GM12878 (cell line): ENCODE data around the gene TREML2. TPM values are rescaled to one million over a fixed set of nuclear protein-coding genes. Genes with fewer than 3 reads are reported as not detected.

Experiments
- ASH2L ChIP-seq: fragments of 300-600, 200-600 bp; sonication (generic); IDR thresholded peaks from 2 replicates; pipeline ENCODE4 v1.6.1; 2017; ENCODE audit warnings: low read depth, mild to moderate bottlenecking, borderline replicate concordance
- BMI1 ChIP-seq: fragments of 450-650 bp; IDR thresholded peaks from 2 replicates; pipeline ENCODE4 v1.6.1; 2016; ENCODE audit warnings: mild to moderate bottlenecking, moderate library complexity, borderline replicate concordance
- CREB1 ChIP-seq: IDR thresholded peaks from 2 replicates; pipeline ENCODE4 v1.6.1; 2012; ENCODE audit warnings: low read depth, mild to moderate bottlenecking, inconsistent platforms
- E2F8 ChIP-seq: fragments of 450-650 bp; IDR thresholded peaks from 2 replicates; pipeline ENCODE4 v1.6.1; 2018; ENCODE audit warnings: mild to moderate bottlenecking, low read depth, moderate library complexity; ENCODE audit not compliant: partially characterized antibody
- NFIC ChIP-seq: IDR thresholded peaks from 2 replicates; pipeline ENCODE4 v1.6.1; 2012; ENCODE audit warnings: low read depth, mild to moderate bottlenecking, inconsistent platforms, low read length, moderate library complexity
- PRDM15 ChIP-seq: fragments of 450-650 bp; formaldehyde crosslinking; IDR thresholded peaks from 2 replicates; pipeline ENCODE4 v1.4.0; 2020; ENCODE audit warnings: mild to moderate bottlenecking, moderate library complexity
- SMC3 ChIP-seq: IDR thresholded peaks from 2 replicates; pipeline ENCODE4 v1.6.1; 2011; ENCODE audit warnings: low read length, improper control_type of control experiment, borderline replicate concordance
- SRF ChIP-seq, 2 experiments: IDR thresholded peaks; 2 replicates each; pipeline ENCODE4 v1.6.1; 2011; ENCODE audit warnings: low read depth in 2 of 2, low read length in 2 of 2, mild to moderate bottlenecking in 1 of 2, moderate library complexity in 1 of 2
- polyA plus RNA-seq, 11 experiments: library from polyadenylated mRNA; depleted of rRNA in 4 of 11; unstranded in 6 of 11; stranded (reverse) in 5 of 11; fragments of >200 nt; fragmentation: Nextera tagmentation in 4 of 11; fragmentation: Illumina TruSeq in 1 of 11; extraction: Ambion mirVana in 4 of 11; extraction: Trizol in 1 of 11; gene quantifications; 1 replicate in 1 of 11; 2 replicates in 10 of 11; pipeline versions ENCODE4 v1.2.1 to v1.2.3, GENCODE V29; 2011 to 2016; ENCODE audit warnings: inconsistent platforms in 2 of 11, missing spikeins in 2 of 11, low read depth in 1 of 11
- total RNA-seq, 4 experiments: library from RNA; depleted of rRNA in 3 of 4; stranded (reverse); fragments of >200 nt in 3 of 4; fragmentation: Illumina TruSeq in 1 of 4; extraction: Trizol in 1 of 4; gene quantifications; 2 replicates each; pipeline versions ENCODE4 v1.2.1 to v1.2.3, GENCODE V29; 2013 to 2021

The TREML2 gene
- total and polyA plus RNA-seq, 10 of the 15 experiments (the other 5 are each of a cell fraction or from before 2014, with no cell fraction given): 0.49 to 9.1 (median 7.3) TPM

GRCh38 chr6:41179163-41179562 lies 21.8 kb downstream of the TREML2 start (continued):
- TF ChIP-seq PRDM15 (CRISPR knock-in tag) (no peak), BMI1 (no peak), NFIC (no peak), SRF (IDR thresholded peaks at IDR 0.05; ENCODE audit: low read depth in 2 of 2, low read length in 2 of 2) (no peak), SMC3 (no peak), E2F8 (no peak), ASH2L (no peak), CREB1 (no peak)
